Measurements from ENCODE around the gene TTLL12. TPM values are rescaled to one million over a fixed set of nuclear protein-coding genes. Genes with fewer than 3 reads are reported as not detected.
A peak's percentile ranks its signal among the peaks of the same experiment; 100 is the strongest.

The TTLL12 gene
- total RNA-seq, 1 experiment from 2014 or later, result 113 TPM

DNA sequence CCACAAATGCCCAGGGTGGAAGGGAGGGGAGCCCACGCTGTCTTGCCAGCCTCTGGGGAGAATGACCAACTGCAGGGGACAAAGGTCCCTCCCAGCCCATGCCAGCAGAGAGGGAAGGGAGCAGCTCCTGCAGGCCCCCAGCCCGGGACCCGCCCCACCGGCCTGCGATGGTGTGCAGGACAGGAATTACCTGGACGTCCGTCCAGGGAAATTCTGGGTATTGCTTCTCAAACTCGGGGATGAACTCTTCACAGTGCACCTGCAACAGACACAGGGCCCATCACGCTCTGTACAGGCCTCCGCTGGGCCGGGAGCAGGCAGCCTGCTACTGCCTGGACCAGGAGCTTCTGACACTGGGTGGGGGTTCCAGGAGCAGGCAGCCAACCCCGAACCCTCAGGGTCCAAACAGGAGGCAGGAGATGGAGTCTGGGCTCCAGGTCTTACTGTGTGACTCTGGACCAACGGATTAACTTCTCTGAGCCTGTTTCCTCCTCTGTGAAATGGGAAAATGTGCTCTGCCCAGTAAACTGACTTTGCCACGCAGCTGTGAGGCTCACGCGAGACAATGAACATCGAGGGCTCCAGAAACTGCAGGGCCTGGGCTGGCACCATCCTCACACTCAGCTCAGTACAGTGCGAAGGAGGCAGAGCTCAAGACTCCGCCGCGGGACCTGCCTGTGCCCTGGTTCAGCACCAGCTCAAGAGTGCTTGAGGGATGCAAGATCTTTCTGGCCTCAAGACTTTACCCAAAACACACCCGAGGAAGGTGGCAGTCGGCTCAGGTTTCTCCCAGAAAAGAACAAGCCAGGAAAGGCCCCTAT is 17.4 kb downstream of the TTLL12 start:
- Histone ChIP-seq H4K20me1 (ENCODE audit: insufficient read depth) (0 out of 2 replicates have a peak, but pooled peaks cover 13% of the 10 kb centered on the region), H3K27ac (no peak overlapping the region), H3K4me3 (no peak overlapping the region), H3F3A (ENCODE audit: insufficient read depth, low read depth) (peaks cover 21% of the 10 kb centered on the region; the same call in 1 of the 2 replicates), H3K4me1 (replicated peaks; ENCODE audit: insufficient read depth) (peaks cover 11% of the 10 kb centered on the region), H3K9me2 (ENCODE audit: insufficient read depth) (no peaks in the 10 kb centered on the region), H3K79me2 (ENCODE audit: low read depth) (no peaks in the 10 kb centered on the region), H3K36me3 (ENCODE audit: low read depth) (peaks cover 30% of the 10 kb centered on the region), H2AFZ (no peak overlapping the region), H3K4me2 (no peak overlapping the region), H3K9me3 (ENCODE audit: insufficient read depth, low read depth) (no peaks in the 10 kb centered on the region), H3K27me3 (ENCODE audit: insufficient read depth, low read depth) (no peaks in the 10 kb centered on the region)
- DNase-seq, result peak in 1 of 2 experiments; percentile 18
- POLR2A ChIA-PET (ENCODE audit: unreplicated experiment), result no interaction called here
- BruUV-seq (replicated peaks), result no TSS peak
- intact Hi-C loops (cut with micrococcal nuclease; ENCODE audit: unreplicated experiment), result no loop called here
- TF ChIP-seq EZH2 (IDR thresholded peaks at IDR 0.05; ENCODE audit: low read depth), result no peak
- TF ChIP-seq CTCF (conservative IDR thresholded peaks at IDR 0.05), result no peak
- CTCF ChIA-PET, result no interaction called here

DNA sequence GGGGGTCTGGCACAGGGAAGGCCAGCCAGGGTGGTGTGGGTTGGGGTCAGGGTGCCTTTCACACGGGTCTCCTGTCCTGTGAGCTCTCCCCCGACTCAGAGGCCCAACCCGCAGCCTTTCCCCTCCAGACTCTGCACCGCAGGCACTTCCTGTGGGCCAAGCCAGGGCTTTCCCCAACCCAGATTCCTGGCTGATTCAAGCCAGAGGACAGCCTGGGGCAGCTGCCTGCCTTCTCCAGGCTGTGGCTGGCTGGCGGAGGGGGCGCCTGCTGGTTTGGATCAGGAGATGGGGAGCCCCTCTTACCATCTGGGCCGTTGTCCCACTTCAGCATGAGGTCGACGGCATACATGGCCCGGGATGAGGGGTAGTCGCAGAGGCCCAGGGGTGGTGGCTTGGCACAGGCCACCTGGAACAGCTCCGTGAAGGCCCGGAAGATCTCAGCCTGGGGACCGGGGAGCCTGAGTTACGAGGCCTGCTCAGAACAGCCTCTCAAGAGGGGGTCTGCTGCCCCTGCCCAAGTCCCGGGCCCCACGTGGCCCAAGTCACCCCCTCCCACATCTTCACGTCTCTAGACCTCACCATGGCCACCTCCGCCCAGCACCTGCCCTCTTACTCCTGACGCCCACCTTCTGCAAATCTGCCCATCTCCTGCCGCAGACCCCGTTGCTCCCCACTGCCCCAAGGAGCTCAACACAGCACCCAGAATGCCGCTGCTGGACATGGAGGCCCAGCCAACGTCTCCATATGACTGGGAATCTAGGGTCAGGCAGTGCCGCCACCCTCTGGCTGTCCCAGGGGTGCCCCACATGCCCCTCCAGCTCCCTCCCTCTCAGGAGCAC is 18.2 kb downstream of the TTLL12 start:
- H3K27ac ChIP-seq, result no peak overlapping the region
- CTCF ChIA-PET, result no interaction called here
- no peaks in the 10 kb centered on the region for H3K27me3 ChIP-seq (ENCODE audit: insufficient read depth, low read depth)
- POLR2A ChIA-PET (ENCODE audit: unreplicated experiment), result no interaction called here
- H3K9me3 ChIP-seq (ENCODE audit: insufficient read depth, low read depth), result no peaks in the 10 kb centered on the region
- H3K79me2 ChIP-seq (ENCODE audit: low read depth), result no peaks in the 10 kb centered on the region
- TF ChIP-seq EZH2 (IDR thresholded peaks at IDR 0.05; ENCODE audit: low read depth) (no peak), CTCF (conservative IDR thresholded peaks at IDR 0.05) (no peak)
- no peak overlapping the region for H3K4me3 ChIP-seq
- DNase-seq, result peak in 1 of 2 experiments; percentile 13
- no peak overlapping the region for H3K4me2 ChIP-seq
- peaks cover 13% of the 10 kb centered on the region for H4K20me1 ChIP-seq (ENCODE audit: insufficient read depth)
- H2AFZ ChIP-seq, result no peak overlapping the region
- H3K36me3 ChIP-seq (ENCODE audit: low read depth), result peaks cover 30% of the 10 kb centered on the region
- no peaks in the 10 kb centered on the region for H3K9me2 ChIP-seq (ENCODE audit: insufficient read depth)
- intact Hi-C loops (cut with micrococcal nuclease; ENCODE audit: unreplicated experiment), result no loop called here
- H3K4me1 ChIP-seq (replicated peaks; ENCODE audit: insufficient read depth), result peaks cover 11% of the 10 kb centered on the region
- BruUV-seq (replicated peaks), result no TSS peak
- H3F3A ChIP-seq (ENCODE audit: insufficient read depth, low read depth), result peaks cover 30% of the 10 kb centered on the region; the same call in 1 of the 2 replicates

DNA sequence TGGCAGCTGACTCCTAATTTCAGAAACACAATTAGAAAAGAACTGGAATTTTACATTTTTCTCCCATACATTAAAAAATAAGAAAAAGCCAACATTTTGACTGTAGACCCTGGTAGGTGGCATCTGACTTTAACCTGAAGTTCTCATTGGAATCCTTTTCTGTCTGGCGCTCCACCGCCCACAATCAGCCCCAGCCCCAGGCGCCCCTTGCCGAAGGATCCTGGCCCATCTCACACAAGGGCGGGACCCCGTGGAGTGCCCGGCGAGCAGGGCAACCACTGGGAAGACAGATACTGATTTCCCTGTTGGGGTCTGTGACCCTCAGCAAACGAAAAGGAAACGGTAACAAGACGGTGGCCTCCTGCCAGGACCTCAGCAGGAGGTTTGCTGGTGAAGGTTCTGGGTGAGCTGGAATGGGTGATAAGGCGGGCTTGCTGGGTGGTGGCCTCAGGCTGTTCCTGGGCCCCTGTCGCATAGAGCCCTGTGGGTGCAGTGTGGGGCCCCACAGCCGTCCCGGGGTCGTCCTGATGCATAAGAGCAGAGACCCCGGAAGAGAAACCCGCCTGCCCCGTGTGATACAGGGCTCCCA is 19.8 kb downstream of the TTLL12 start:
- Histone ChIP-seq H3K9me2 (ENCODE audit: insufficient read depth) (no peaks in the 10 kb centered on the region), H3K4me1 (replicated peaks; ENCODE audit: insufficient read depth) (peaks cover 9% of the 10 kb centered on the region), H3K79me2 (ENCODE audit: low read depth) (no peaks in the 10 kb centered on the region), H2AFZ (no peak overlapping the region), H3F3A (ENCODE audit: insufficient read depth, low read depth) (peaks cover 44% of the 10 kb centered on the region; the same call in 1 of the 2 replicates), H3K4me2 (no peak overlapping the region), H3K4me3 (no peak overlapping the region), H3K27ac (no peak overlapping the region), H3K9me3 (ENCODE audit: insufficient read depth, low read depth) (no peaks in the 10 kb centered on the region), H4K20me1 (ENCODE audit: insufficient read depth) (peaks cover 23% of the 10 kb centered on the region), H3K36me3 (ENCODE audit: low read depth) (peaks cover 15% of the 10 kb centered on the region; the same call in 1 of the 2 replicates), H3K27me3 (ENCODE audit: insufficient read depth, low read depth) (no peaks in the 10 kb centered on the region)
- no peak for DNase-seq
- ChIA-PET CTCF (no interaction called here), POLR2A (ENCODE audit: unreplicated experiment) (no interaction called here)
- BruUV-seq (replicated peaks), result TSS peak; percentile 3
- intact Hi-C loops (cut with micrococcal nuclease; ENCODE audit: unreplicated experiment), result no loop called here
- TF ChIP-seq CTCF (conservative IDR thresholded peaks at IDR 0.05) (no peak), EZH2 (IDR thresholded peaks at IDR 0.05; ENCODE audit: low read depth) (no peak)
